ENCODE measurements around the gene USP40.

The USP40 gene

DNA sequence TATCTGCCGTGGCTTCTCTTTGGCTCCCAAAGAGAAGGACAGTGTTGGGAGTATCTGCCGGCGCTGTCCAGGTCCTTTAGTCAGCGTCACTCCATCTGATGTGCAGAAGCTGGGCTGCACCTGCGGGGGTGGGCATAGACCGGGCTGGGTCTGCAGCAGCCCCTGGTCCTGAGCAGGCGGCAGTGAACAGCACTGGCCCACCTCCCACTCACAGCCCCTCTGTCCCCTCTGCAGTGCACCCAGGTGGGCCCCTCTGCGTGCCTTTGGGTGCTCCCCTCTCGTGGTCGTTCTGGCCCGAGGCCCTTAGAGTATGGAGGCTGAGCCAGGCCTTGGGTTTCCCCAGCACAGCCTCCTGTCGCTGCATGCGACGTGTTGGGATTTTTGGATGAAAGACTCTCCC lies 95.7 kb downstream of the USP40 start:
- DNase-seq (ENCODE audit: low read depth) = no peak
- H3K4me3 ChIP-seq (replicated peaks; ENCODE audit: low read depth, low read length) = no peak overlapping the region
- TF ChIP-seq, protein P1, sequence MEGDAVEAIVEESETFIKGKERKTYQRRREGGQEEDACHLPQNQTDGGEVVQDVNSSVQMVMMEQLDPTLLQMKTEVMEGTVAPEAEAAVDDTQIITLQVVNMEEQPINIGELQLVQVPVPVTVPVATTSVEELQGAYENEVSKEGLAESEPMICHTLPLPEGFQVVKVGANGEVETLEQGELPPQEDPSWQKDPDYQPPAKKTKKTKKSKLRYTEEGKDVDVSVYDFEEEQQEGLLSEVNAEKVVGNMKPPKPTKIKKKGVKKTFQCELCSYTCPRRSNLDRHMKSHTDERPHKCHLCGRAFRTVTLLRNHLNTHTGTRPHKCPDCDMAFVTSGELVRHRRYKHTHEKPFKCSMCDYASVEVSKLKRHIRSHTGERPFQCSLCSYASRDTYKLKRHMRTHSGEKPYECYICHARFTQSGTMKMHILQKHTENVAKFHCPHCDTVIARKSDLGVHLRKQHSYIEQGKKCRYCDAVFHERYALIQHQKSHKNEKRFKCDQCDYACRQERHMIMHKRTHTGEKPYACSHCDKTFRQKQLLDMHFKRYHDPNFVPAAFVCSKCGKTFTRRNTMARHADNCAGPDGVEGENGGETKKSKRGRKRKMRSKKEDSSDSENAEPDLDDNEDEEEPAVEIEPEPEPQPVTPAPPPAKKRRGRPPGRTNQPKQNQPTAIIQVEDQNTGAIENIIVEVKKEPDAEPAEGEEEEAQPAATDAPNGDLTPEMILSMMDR (IDR thresholded peaks at IDR 0.05; ENCODE audit: low read length, missing control alignments) = no peak

DNA sequence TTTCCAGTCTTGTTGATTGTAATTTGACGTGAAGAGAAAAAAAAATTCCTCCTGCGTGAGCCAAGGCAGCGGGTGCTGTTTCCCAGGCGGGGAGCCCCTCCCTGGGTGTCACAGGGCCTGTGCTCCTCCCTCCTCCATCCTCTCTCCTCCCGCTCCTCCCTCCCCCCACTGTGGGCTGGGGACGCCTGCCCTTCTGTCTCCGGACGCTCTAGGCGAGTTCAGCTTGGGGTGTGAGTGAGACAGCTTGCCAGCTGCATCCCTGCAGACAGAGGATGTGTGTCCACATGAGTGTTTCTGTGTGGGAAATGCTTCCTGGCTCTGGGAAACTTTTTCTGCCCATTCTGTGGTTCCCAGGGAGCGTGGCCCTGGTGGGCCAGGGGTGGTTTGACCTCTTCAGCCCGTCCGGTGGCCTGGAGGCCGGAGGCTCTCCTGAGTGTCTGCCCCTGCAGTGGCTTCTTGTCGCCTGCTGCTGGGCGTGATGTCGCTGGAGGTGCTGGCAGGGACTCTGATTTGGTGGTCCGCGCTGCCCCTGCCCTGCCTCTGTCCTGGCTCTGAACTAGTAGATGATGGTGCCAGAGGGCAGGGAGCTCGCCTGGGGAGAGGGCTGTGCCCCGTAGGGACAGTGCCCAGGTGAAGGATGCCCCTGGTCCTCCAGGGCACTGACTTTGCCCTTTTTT lies 96.4 kb downstream of the USP40 start:
- H3K4me3 ChIP-seq (replicated peaks; ENCODE audit: low read depth, low read length) = no peak overlapping the region
- TF ChIP-seq, protein P1 (IDR thresholded peaks at IDR 0.05; ENCODE audit: low read length, missing control alignments) = no peak
- peak; percentile 21 for DNase-seq (ENCODE audit: low read depth)

GRCh38 chr2:233469261-233470010 lies 97.1 kb downstream of the USP40 start:
- TF ChIP-seq, protein P1 (IDR thresholded peaks at IDR 0.05; ENCODE audit: low read length, missing control alignments) = no peak
- DNase-seq (ENCODE audit: low read depth) = no peak

GRCh38 chr2:233468741-233469110 lies 97.9 kb downstream of the USP40 start:
- TF ChIP-seq, protein P1 (IDR thresholded peaks at IDR 0.05; ENCODE audit: low read length, missing control alignments) = no peak
- H3K4me3 ChIP-seq (replicated peaks; ENCODE audit: low read depth, low read length) = no peak overlapping the region
- DNase-seq (ENCODE audit: low read depth) = no peak

More at GRCh38 chr2:233469261-233470010, 97.1 kb downstream of the USP40 start:
- H3K4me3 ChIP-seq (replicated peaks; ENCODE audit: low read depth, low read length) = no peak overlapping the region

DNA sequence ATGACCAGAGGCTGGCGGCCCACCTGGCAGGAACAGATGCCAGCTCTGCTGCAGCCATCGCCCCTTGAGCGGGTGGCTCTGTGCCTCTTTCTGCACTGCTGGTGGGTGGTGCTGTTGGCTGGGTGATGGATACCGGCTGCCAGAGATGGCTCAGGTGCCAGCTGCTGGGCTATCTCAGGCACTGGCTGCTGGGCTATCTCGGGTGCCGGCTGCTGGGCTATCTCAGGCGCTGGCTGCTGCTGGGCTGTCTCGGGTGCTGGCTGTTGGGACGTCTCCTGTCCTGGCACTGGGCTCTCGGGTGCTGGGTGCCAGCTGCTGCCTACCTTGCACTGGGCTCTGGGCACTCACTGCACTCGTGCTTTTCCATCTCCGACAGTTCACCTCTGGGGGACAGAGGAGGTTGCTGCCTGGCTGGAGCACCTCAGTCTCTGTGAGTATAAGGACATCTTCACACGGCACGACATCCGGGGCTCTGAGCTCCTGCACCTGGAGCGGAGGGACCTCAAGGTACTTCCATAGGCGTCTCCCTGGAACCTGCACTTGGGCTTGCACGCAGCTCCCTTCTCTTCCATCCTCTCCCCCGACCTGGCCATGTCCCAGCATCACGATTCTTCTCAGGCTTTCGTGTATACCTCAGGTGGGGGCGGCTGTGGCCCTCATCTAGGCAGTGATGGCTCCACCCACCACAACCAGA lies 98.4 kb downstream of the USP40 start:
- DNase-seq (ENCODE audit: low read depth) = no peak
- TF ChIP-seq, protein P1 (IDR thresholded peaks at IDR 0.05; ENCODE audit: low read length, missing control alignments) = no peak
- H3K4me3 ChIP-seq (replicated peaks; ENCODE audit: low read depth, low read length) = no peak overlapping the region

DNA sequence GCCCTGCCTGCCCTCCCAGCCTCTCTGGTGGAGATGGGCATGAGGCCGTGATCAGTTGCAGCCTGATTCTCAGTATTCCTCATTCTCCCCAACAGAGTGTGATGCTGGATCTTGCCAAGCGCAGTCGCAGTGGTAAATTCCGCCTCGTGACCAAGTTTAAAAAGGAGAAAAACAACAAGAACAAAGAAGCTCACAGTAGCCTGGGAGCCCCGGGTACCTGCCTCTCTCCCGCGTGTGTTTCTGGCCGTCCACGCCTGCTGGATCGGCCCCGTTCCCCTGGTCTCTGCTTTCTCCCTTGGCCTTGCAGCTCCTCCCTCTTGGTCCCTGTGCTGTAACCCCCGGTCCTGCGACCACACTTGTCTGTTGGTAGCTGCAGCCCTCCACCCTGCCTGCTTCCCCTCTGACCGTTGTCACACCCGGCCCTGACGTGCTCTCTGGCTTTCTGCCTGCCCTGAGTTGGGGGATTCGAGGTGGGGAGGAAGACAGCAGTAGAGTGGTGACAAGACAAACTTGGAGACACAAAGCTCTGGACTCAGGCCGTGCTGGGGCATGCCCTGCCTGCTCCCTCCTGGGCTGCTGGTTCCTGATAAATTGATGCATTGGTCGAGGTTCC lies 99.5 kb downstream of the USP40 start:
- TF ChIP-seq, protein P1 (IDR thresholded peaks at IDR 0.05; ENCODE audit: low read length, missing control alignments) = no peak
- no peak for DNase-seq (ENCODE audit: low read depth)
- no peak overlapping the region for H3K4me3 ChIP-seq (replicated peaks; ENCODE audit: low read depth, low read length)

All from fibroblast of pulmonary artery (primary cell).